HEK293 (cell line): ENCODE measurements around the gene GPX1.

Experiments
- CTCF ChIA-PET: fragments of 350-600 bp; formaldehyde crosslinking; extraction: SDS; loops from one replicate; lab custom pipeline; 2021; ENCODE audit warnings: antibody characterized with exemption; lab: Yijun Ruan, JAX
- POLR2A ChIA-PET: fragments of 300-600 bp; formaldehyde crosslinking; extraction: SDS; loops from one replicate; lab custom pipeline; 2020; ENCODE audit warnings: antibody characterized with exemption, inconsistent platforms; lab: Yijun Ruan, JAX
- H3K27ac ChIP-seq: fragments of 200-500 bp; sonication (Bioruptor generic); 2 replicates; pipeline ENCODE4 v1.5.1; 2014; ENCODE audit warnings: low read depth, low read length, control low read depth, inconsistent platforms; ENCODE audit errors: extremely low read depth
- H3K36me3 ChIP-seq, 2 experiments: fragments of 200-500 bp in 1 of 2; sonication (Bioruptor generic) in 1 of 2; 1 replicate in 1 of 2; 2 replicates in 1 of 2; pipeline ENCODE4 v1.5.1; 2014 to 2017; ENCODE audit warnings: inconsistent platforms in 2 of 2, low read length in 2 of 2; ENCODE audit not compliant: control insufficient read depth in 2 of 2, insufficient read depth in 1 of 2
- H3K4me1 ChIP-seq: fragments of 200-500 bp; sonication (Bioruptor generic); 2 replicates; pipeline ENCODE4 v1.5.1; 2014; ENCODE audit warnings: mild to moderate bottlenecking, low read length, inconsistent platforms; ENCODE audit not compliant: control insufficient read depth, insufficient read depth
- H3K4me3 ChIP-seq: 2 replicates; pipeline ENCODE4 v1.5.1; 2011; ENCODE audit warnings: low read depth, mild to moderate bottlenecking, control low read depth, low read length, moderate library complexity
- H3K9me3 ChIP-seq: fragments of 200-500 bp; sonication (Bioruptor generic); 2 replicates; pipeline ENCODE4 v1.5.1; 2014; ENCODE audit warnings: low read depth, low read length, inconsistent platforms; ENCODE audit not compliant: control insufficient read depth, insufficient read depth
- BCL11A ChIP-seq: fragments of 450-650 bp; formaldehyde crosslinking; IDR thresholded peaks from 2 replicates; pipeline ENCODE4 v1.5.1; 2016; ENCODE audit warnings: low read depth, missing biosample characterization, missing genetic modification characterization
- GLIS1 ChIP-seq: fragments of 450-650 bp; formaldehyde crosslinking; IDR thresholded peaks from 2 replicates; pipeline ENCODE4 v1.5.1; 2016; ENCODE audit warnings: missing biosample characterization, missing genetic modification characterization
- HOXD13 ChIP-seq: sonication (generic); formaldehyde crosslinking; IDR thresholded peaks from 2 replicates; pipeline ENCODE4 v1.8.0; 2022; ENCODE audit warnings: missing genetic modification reagents, borderline replicate concordance
- KLF9 ChIP-seq: fragments of 450-650 bp; formaldehyde crosslinking; IDR thresholded peaks from 2 replicates; pipeline ENCODE4 v1.5.1; 2016; ENCODE audit warnings: missing biosample characterization, missing genetic modification characterization, low read depth
- MEIS1 ChIP-seq: sonication (generic); formaldehyde crosslinking; IDR thresholded peaks from 2 replicates; pipeline ENCODE4 v1.8.1; 2022; ENCODE audit warnings: missing genetic modification reagents, mild to moderate bottlenecking, borderline replicate concordance
- TRIM28 ChIP-seq: IDR thresholded peaks from 2 replicates; pipeline ENCODE4 v1.6.1; 2011; ENCODE audit warnings: low read length, control low read depth, borderline replicate concordance
- ZNF10 ChIP-seq: fragments of 450-650 bp; formaldehyde crosslinking; IDR thresholded peaks from 2 replicates; pipeline ENCODE4 v1.5.1; 2017; ENCODE audit warnings: missing biosample characterization, missing genetic modification characterization
- ZNF140 ChIP-seq: fragments of 450-650 bp; formaldehyde crosslinking; IDR thresholded peaks from 2 replicates; pipeline ENCODE4 v1.5.1; 2016; ENCODE audit warnings: missing biosample characterization, missing genetic modification characterization
- ZNF169 ChIP-seq: fragments of 450-650 bp; formaldehyde crosslinking; IDR thresholded peaks from 2 replicates; pipeline ENCODE4 v1.5.1; 2016; ENCODE audit warnings: missing biosample characterization, missing genetic modification characterization
- ZNF2 ChIP-seq: fragments of 450-650 bp; formaldehyde crosslinking; IDR thresholded peaks from 2 replicates; pipeline ENCODE4 v1.5.1; 2016; ENCODE audit warnings: missing biosample characterization, missing genetic modification characterization
- ZNF548 ChIP-seq: fragments of 450-650 bp; formaldehyde crosslinking; IDR thresholded peaks from 2 replicates; pipeline ENCODE4 v1.5.1; 2016; ENCODE audit warnings: missing biosample characterization, missing genetic modification characterization
- ZNF555 ChIP-seq: fragments of 450-650 bp; formaldehyde crosslinking; conservative IDR thresholded peaks from 2 replicates; pipeline ENCODE4 v1.5.1; 2017; ENCODE audit warnings: missing biosample characterization, mild to moderate bottlenecking, missing genetic modification characterization, inconsistent platforms
- ZNF596 ChIP-seq: fragments of 450-650 bp; IDR thresholded peaks from 2 replicates; pipeline ENCODE4 v1.5.0; 2018; ENCODE audit warnings: missing biosample characterization, mild to moderate bottlenecking, missing genetic modification characterization, moderate library complexity
- ZNF707 ChIP-seq: fragments of 450-650 bp; formaldehyde crosslinking; IDR thresholded peaks from 2 replicates; pipeline ENCODE4 v1.5.1; 2016; ENCODE audit warnings: missing biosample characterization, missing genetic modification characterization
- ZSCAN16 ChIP-seq: fragments of 450-650 bp; formaldehyde crosslinking; IDR thresholded peaks from 2 replicates; pipeline ENCODE4 v1.5.1; 2016; ENCODE audit warnings: missing biosample characterization, missing genetic modification characterization
- TF ChIP-seq, protein P1 (sequence below): fragments of 450-650 bp; formaldehyde crosslinking; IDR thresholded peaks from 2 replicates; pipeline ENCODE4 v1.5.1; 2016; ENCODE audit warnings: missing biosample characterization, missing genetic modification characterization
- TF ChIP-seq, protein P2 (sequence below): fragments of 450-650 bp; formaldehyde crosslinking; IDR thresholded peaks from 2 replicates; pipeline ENCODE4 v1.5.1; 2017; ENCODE audit warnings: missing biosample characterization, missing genetic modification characterization
- TF ChIP-seq, protein P3 (sequence below): fragments of 450-650 bp; formaldehyde crosslinking; conservative IDR thresholded peaks from 2 replicates; pipeline ENCODE4 v1.5.1; 2016; ENCODE audit warnings: low read depth, missing biosample characterization, missing genetic modification characterization
- TF ChIP-seq, protein P4 (sequence below): fragments of 450-650 bp; formaldehyde crosslinking; IDR thresholded peaks from 2 replicates; pipeline ENCODE4 v1.5.1; 2016; ENCODE audit warnings: missing biosample characterization, missing genetic modification characterization
- TF ChIP-seq, protein P5 (sequence below): fragments of 450-650 bp; formaldehyde crosslinking; IDR thresholded peaks from 2 replicates; pipeline ENCODE4 v1.5.1; 2016; ENCODE audit warnings: missing biosample characterization, missing genetic modification characterization, borderline replicate concordance

The GPX1 gene

DNA sequence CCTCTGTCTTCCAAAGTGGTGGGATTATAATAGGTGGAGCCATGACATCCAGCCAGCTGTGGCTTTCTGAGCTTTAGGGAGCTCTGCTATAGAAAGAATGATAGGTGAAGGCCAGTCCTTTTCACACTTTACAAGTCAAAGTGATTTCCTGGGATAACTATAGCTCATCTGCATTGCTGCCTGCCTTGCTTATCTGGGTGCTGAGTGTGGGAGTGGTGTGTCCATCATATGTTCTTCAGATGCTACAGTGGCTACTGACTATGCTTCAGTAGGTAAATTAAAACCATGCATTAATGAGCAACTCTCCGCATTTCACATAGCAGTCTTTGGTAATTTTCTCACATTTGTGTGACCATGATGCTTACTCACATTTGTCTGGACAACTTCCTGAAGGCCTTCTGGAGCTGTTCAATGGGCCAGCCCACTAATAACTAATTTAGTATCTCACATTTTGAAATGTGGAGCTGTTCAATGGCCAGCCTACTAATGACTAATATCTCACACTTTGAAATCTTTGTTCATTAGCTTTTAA, 30.2 kb upstream of the GPX1 start:
- peaks cover 0 to 3% of the 10 kb centered on the region in 2 experiments; a peak in 2 of 3 replicates for H3K36me3 ChIP-seq
- no peak overlapping the region for H3K4me3 ChIP-seq
- CTCF ChIA-PET = interaction anchor here (0.9 kb wide), 1 partner anchor 48 kb away, joined by 3 read pairs; the partner anchor contains the start of gene USP4
- H3K27ac ChIP-seq = no peak overlapping the region
- no peaks in the 10 kb centered on the region for H3K9me3 ChIP-seq
- TF ChIP-seq MEIS1 (CRISPR knock-in tag) = no peak
- TF ChIP-seq, protein P1, sequence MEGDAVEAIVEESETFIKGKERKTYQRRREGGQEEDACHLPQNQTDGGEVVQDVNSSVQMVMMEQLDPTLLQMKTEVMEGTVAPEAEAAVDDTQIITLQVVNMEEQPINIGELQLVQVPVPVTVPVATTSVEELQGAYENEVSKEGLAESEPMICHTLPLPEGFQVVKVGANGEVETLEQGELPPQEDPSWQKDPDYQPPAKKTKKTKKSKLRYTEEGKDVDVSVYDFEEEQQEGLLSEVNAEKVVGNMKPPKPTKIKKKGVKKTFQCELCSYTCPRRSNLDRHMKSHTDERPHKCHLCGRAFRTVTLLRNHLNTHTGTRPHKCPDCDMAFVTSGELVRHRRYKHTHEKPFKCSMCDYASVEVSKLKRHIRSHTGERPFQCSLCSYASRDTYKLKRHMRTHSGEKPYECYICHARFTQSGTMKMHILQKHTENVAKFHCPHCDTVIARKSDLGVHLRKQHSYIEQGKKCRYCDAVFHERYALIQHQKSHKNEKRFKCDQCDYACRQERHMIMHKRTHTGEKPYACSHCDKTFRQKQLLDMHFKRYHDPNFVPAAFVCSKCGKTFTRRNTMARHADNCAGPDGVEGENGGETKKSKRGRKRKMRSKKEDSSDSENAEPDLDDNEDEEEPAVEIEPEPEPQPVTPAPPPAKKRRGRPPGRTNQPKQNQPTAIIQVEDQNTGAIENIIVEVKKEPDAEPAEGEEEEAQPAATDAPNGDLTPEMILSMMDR (tag by site-specific recombination) = no peak
- no peak for TF ChIP-seq ZNF707
- TF ChIP-seq, protein P2, sequence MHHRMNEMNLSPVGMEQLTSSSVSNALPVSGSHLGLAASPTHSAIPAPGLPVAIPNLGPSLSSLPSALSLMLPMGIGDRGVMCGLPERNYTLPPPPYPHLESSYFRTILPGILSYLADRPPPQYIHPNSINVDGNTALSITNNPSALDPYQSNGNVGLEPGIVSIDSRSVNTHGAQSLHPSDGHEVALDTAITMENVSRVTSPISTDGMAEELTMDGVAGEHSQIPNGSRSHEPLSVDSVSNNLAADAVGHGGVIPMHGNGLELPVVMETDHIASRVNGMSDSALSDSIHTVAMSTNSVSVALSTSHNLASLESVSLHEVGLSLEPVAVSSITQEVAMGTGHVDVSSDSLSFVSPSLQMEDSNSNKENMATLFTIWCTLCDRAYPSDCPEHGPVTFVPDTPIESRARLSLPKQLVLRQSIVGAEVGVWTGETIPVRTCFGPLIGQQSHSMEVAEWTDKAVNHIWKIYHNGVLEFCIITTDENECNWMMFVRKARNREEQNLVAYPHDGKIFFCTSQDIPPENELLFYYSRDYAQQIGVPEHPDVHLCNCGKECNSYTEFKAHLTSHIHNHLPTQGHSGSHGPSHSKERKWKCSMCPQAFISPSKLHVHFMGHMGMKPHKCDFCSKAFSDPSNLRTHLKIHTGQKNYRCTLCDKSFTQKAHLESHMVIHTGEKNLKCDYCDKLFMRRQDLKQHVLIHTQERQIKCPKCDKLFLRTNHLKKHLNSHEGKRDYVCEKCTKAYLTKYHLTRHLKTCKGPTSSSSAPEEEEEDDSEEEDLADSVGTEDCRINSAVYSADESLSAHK (tag by site-specific recombination) = no peak
- no peak for TF ChIP-seq KLF9 (tag by site-specific recombination)
- TF ChIP-seq ZNF596 (tag by site-specific recombination) = no peak
- TF ChIP-seq HOXD13 (CRISPR knock-in tag) = no peak
- TF ChIP-seq ZNF555 (tag by site-specific recombination) = no peak
- TF ChIP-seq ZNF548 (tag by site-specific recombination) = no peak
- no peak for TF ChIP-seq TRIM28
- no peak for TF ChIP-seq ZSCAN16 (tag by site-specific recombination)
- TF ChIP-seq, protein P3, sequence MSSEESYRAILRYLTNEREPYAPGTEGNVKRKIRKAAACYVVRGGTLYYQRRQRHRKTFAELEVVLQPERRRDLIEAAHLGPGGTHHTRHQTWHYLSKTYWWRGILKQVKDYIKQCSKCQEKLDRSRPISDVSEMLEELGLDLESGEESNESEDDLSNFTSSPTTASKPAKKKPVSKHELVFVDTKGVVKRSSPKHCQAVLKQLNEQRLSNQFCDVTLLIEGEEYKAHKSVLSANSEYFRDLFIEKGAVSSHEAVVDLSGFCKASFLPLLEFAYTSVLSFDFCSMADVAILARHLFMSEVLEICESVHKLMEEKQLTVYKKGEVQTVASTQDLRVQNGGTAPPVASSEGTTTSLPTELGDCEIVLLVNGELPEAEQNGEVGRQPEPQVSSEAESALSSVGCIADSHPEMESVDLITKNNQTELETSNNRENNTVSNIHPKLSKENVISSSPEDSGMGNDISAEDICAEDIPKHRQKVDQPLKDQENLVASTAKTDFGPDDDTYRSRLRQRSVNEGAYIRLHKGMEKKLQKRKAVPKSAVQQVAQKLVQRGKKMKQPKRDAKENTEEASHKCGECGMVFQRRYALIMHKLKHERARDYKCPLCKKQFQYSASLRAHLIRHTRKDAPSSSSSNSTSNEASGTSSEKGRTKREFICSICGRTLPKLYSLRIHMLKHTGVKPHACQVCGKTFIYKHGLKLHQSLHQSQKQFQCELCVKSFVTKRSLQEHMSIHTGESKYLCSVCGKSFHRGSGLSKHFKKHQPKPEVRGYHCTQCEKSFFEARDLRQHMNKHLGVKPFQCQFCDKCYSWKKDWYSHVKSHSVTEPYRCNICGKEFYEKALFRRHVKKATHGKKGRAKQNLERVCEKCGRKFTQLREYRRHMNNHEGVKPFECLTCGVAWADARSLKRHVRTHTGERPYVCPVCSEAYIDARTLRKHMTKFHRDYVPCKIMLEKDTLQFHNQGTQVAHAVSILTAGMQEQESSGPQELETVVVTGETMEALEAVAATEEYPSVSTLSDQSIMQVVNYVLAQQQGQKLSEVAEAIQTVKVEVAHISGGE = no peak
- POLR2A ChIA-PET = interaction anchor here (1.3 kb wide), 1 partner anchor 24 kb away, joined by 3 read pairs; the partner anchor contains the start of genes RHOA and TCTA
- no peaks in the 10 kb centered on the region for H3K4me1 ChIP-seq

DNA sequence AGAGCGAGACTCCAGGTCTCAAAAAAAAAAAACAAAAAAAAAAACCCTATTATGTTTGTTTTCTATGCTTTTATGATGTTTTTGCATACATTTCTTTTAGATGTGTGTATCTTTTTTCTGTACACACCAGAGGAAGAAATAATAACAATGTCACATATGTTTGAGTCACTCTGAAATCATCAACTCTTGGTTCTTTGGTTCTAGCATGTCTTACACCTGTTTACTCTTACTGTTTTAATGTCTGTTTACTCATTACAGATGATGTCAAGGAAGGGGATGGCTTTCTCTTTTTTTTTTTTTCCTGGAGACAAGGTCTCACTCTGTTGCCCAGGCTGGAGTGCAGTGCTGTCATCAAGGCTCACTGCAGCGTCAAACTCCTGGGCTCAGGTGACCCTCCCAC, 29.6 kb upstream of the GPX1 start:
- ChIA-PET POLR2A (no interaction called here), CTCF (no interaction called here)
- no peak for TF ChIP-seq BCL11A (tag by site-specific recombination)
- TF ChIP-seq ZNF10 (tag by site-specific recombination) = no peak
- no peak for TF ChIP-seq ZNF2 (tag by site-specific recombination)
- no peak for TF ChIP-seq ZNF140
- TF ChIP-seq GLIS1 (tag by site-specific recombination) = no peak
- no peak for TF ChIP-seq ZNF169 (tag by site-specific recombination)
- TF ChIP-seq, protein P4, sequence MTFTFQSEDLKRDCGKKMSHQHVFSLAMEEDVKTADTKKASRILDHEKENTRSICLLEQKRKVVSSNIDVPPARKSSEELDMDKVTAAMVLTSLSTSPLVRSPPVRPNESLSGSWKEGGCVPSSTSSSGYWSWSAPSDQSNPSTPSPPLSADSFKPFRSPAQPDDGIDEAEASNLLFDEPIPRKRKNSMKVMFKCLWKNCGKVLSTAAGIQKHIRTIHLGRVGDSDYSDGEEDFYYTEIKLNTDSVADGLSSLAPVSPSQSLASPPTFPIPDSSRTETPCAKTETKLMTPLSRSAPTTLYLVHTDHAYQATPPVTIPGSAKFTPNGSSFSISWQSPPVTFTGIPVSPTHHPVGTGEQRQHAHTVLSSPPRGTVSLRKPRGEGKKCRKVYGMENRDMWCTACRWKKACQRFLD (tag by site-specific recombination) = no peak
- TF ChIP-seq, protein P5, sequence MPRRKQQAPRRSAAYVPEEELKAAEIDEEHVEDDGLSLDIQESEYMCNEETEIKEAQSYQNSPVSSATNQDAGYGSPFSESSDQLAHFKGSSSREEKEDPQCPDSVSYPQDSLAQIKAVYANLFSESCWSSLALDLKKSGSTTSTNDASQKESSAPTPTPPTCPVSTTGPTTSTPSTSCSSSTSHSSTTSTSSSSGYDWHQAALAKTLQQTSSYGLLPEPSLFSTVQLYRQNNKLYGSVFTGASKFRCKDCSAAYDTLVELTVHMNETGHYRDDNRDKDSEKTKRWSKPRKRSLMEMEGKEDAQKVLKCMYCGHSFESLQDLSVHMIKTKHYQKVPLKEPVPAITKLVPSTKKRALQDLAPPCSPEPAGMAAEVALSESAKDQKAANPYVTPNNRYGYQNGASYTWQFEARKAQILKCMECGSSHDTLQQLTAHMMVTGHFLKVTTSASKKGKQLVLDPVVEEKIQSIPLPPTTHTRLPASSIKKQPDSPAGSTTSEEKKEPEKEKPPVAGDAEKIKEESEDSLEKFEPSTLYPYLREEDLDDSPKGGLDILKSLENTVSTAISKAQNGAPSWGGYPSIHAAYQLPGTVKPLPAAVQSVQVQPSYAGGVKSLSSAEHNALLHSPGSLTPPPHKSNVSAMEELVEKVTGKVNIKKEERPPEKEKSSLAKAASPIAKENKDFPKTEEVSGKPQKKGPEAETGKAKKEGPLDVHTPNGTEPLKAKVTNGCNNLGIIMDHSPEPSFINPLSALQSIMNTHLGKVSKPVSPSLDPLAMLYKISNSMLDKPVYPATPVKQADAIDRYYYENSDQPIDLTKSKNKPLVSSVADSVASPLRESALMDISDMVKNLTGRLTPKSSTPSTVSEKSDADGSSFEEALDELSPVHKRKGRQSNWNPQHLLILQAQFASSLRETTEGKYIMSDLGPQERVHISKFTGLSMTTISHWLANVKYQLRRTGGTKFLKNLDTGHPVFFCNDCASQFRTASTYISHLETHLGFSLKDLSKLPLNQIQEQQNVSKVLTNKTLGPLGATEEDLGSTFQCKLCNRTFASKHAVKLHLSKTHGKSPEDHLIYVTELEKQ = no peak
- Histone ChIP-seq H3K27ac (no peak overlapping the region), H3K36me3 (peaks cover 0 to 3% of the 10 kb centered on the region in 2 experiments; a peak in 2 of 3 replicates), H3K9me3 (no peaks in the 10 kb centered on the region), H3K4me3 (no peak overlapping the region), H3K4me1 (no peaks in the 10 kb centered on the region)
